Medulla oblongata (tissue), 1 donor: ENCODE measurements around the gene TRIM73.
"Not testable (repeated sequence)": the region's sequence is repeated elsewhere in the genome, so short reads cannot be mapped to it uniquely, and the experiment has no call there.

Experiments
- DNase-seq: peaks from one replicate; pipeline ENCODE4 v3.0.0-alpha.2; 2015; ENCODE audit errors: extremely low spot score

TRIM73 gene

GRCh38 chr7:75395329-75395728 lies at the start of gene TRIM73:
TSS of gene TRIM73 (plus strand) at chr7:75395629. CDS start at chr7:75398934, 3,305 bp downstream.
- DNase-seq: not testable (repeated sequence)

GRCh38 chr7:75358671-75359541 lies 36.5 kb upstream of the TRIM73 start:
- DNase-seq: not testable (repeated sequence)

GRCh38 chr7:75359542-75359848 lies 35.9 kb upstream of the TRIM73 start:
- not testable (repeated sequence) for DNase-seq

GRCh38 chr7:75364079-75364478 lies 31.4 kb upstream of the TRIM73 start:
- not testable (repeated sequence) for DNase-seq

GRCh38 chr7:75366643-75367042 lies 28.8 kb upstream of the TRIM73 start:
- not testable (repeated sequence) for DNase-seq

- not testable (repeated sequence) for DNase-seq
These were observed 28.1 kb upstream of the TRIM73 start for GRCh38 chr7:75367313-75367712.

- not testable (repeated sequence) for DNase-seq
These were observed 21.3 kb upstream of the TRIM73 start for GRCh38 chr7:75374144-75374518.

- not testable (repeated sequence) for DNase-seq
These were observed 20.7 kb upstream of the TRIM73 start for GRCh38 chr7:75374519-75375317.

- not testable (repeated sequence) for DNase-seq
These were observed 2.2 kb upstream of the TRIM73 start for GRCh38 chr7:75393194-75393593.

- not testable (repeated sequence) for DNase-seq
These were observed 2.4 kb downstream of the TRIM73 start for GRCh38 chr7:75397865-75398264.

- DNase-seq: not testable (repeated sequence)
These were observed 3.6 kb downstream of the TRIM73 start for GRCh38 chr7:75398771-75399700.

- DNase-seq: not testable (repeated sequence)
These were observed 5.1 kb downstream of the TRIM73 start for GRCh38 chr7:75400575-75400974.

GRCh38 chr7:75403455-75404443 lies 8.3 kb downstream of the TRIM73 start:
- not testable (repeated sequence) for DNase-seq

GRCh38 chr7:75404663-75405062 lies 9.2 kb downstream of the TRIM73 start:
- DNase-seq: not testable (repeated sequence)

- DNase-seq: not testable (repeated sequence)
These were observed 14.7 kb downstream of the TRIM73 start for GRCh38 chr7:75409880-75410822.

- not testable (repeated sequence) for DNase-seq
These were observed 15.4 kb downstream of the TRIM73 start for GRCh38 chr7:75410823-75411173.

GRCh38 chr7:75414204-75414603 lies 18.8 kb downstream of the TRIM73 start:
- not testable (repeated sequence) for DNase-seq

- DNase-seq: not testable (repeated sequence)
These were observed 19.4 kb downstream of the TRIM73 start for GRCh38 chr7:75414708-75415427.

GRCh38 chr7:75415428-75415817 lies 20.0 kb downstream of the TRIM73 start:
- DNase-seq: not testable (repeated sequence)
